ENCODE measurements around the gene SUPT3H.

Gene SUPT3H

GRCh38 chr6:45006893-45007292, 370.8 kb downstream of the SUPT3H start:
- H3K9ac ChIP-seq (ENCODE audit: low read depth in 1 of 2, low read length in 2 of 2), result no peak overlapping the region
- H3K4me3 ChIP-seq (ENCODE audit: low read length in 2 of 2), result no peak overlapping the region
- H3K4me1 ChIP-seq (ENCODE audit: control insufficient read depth in 2 of 2, insufficient read depth in 2 of 2, low read length in 2 of 2), result no peaks in the 10 kb centered on the region
- no peaks in the 10 kb centered on the region for H3K9me3 ChIP-seq (ENCODE audit: control insufficient read depth in 2 of 2, low read length in 2 of 2)
- H3K27me3 ChIP-seq (ENCODE audit: control insufficient read depth in 2 of 2, insufficient read depth in 2 of 2, low read length in 2 of 2), result no peaks in the 10 kb centered on the region
- no peaks in the 10 kb centered on the region for H3K36me3 ChIP-seq (ENCODE audit: control insufficient read depth in 2 of 2, insufficient read depth in 2 of 2, low read length in 2 of 2)
- H3K27ac ChIP-seq (ENCODE audit: low read depth in 2 of 2, low read length in 2 of 2), result no peak overlapping the region

GRCh38 chr6:45003961-45004360, 373.8 kb downstream of the SUPT3H start:
- Histone ChIP-seq H3K27me3 (ENCODE audit: control insufficient read depth in 2 of 2, insufficient read depth in 2 of 2, low read length in 2 of 2) (no peaks in the 10 kb centered on the region), H3K9ac (ENCODE audit: low read depth in 1 of 2, low read length in 2 of 2) (no peak overlapping the region), H3K4me3 (ENCODE audit: low read length in 2 of 2) (no peak overlapping the region), H3K27ac (ENCODE audit: low read depth in 2 of 2, low read length in 2 of 2) (no peak overlapping the region), H3K36me3 (ENCODE audit: control insufficient read depth in 2 of 2, insufficient read depth in 2 of 2, low read length in 2 of 2) (no peaks in the 10 kb centered on the region), H3K4me1 (ENCODE audit: control insufficient read depth in 2 of 2, insufficient read depth in 2 of 2, low read length in 2 of 2) (no peaks in the 10 kb centered on the region), H3K9me3 (ENCODE audit: control insufficient read depth in 2 of 2, low read length in 2 of 2) (no peaks in the 10 kb centered on the region)

- H3K9me3 ChIP-seq (ENCODE audit: control insufficient read depth in 2 of 2, low read length in 2 of 2), result no peaks in the 10 kb centered on the region
- H3K27me3 ChIP-seq (ENCODE audit: control insufficient read depth in 2 of 2, insufficient read depth in 2 of 2, low read length in 2 of 2), result no peaks in the 10 kb centered on the region
- H3K9ac ChIP-seq (ENCODE audit: low read depth in 1 of 2, low read length in 2 of 2), result no peak overlapping the region
- no peak overlapping the region for H3K4me3 ChIP-seq (ENCODE audit: low read length in 2 of 2)
- no peaks in the 10 kb centered on the region for H3K4me1 ChIP-seq (ENCODE audit: control insufficient read depth in 2 of 2, insufficient read depth in 2 of 2, low read length in 2 of 2)
- H3K27ac ChIP-seq (ENCODE audit: low read depth in 2 of 2, low read length in 2 of 2), result no peak overlapping the region
- H3K36me3 ChIP-seq (ENCODE audit: control insufficient read depth in 2 of 2, insufficient read depth in 2 of 2, low read length in 2 of 2), result no peaks in the 10 kb centered on the region
These were observed 374.3 kb downstream of the SUPT3H start for GRCh38 chr6:45003387-45003786.

- H3K27ac ChIP-seq (ENCODE audit: low read depth in 2 of 2, low read length in 2 of 2), result no peak overlapping the region
These were observed 375.2 kb downstream of the SUPT3H start for GRCh38 chr6:45002390-45003105.

DNA sequence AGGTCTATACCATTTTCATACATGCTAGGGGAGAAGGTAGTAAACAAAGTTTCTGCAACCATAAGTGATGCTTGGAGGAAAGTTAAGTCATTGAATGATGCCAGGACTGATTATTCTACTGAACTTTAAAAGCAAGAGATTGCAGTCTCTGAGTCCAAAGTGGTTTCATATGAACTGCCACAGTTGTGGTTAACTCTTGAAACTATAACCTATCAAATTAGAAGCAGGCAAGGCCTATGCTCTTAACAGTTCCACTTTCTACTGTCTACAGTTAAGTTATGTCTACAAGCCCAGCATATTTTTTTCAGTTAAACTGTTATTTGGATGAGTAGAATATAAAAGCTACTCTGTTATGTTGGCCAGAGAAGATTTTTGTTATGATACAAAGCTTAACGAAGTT, 376.1 kb downstream of the SUPT3H start:
- no peaks in the 10 kb centered on the region for H3K27me3 ChIP-seq (ENCODE audit: control insufficient read depth in 2 of 2, insufficient read depth in 2 of 2, low read length in 2 of 2)
- no peaks in the 10 kb centered on the region for H3K4me1 ChIP-seq (ENCODE audit: control insufficient read depth in 2 of 2, insufficient read depth in 2 of 2, low read length in 2 of 2)
- H3K36me3 ChIP-seq (ENCODE audit: control insufficient read depth in 2 of 2, insufficient read depth in 2 of 2, low read length in 2 of 2), result no peaks in the 10 kb centered on the region
- no peak overlapping the region for H3K9ac ChIP-seq (ENCODE audit: low read depth in 1 of 2, low read length in 2 of 2)
- H3K9me3 ChIP-seq (ENCODE audit: control insufficient read depth in 2 of 2, low read length in 2 of 2), result no peaks in the 10 kb centered on the region
- H3K4me3 ChIP-seq (ENCODE audit: low read length in 2 of 2), result no peak overlapping the region
- no peak overlapping the region for H3K27ac ChIP-seq (ENCODE audit: low read depth in 2 of 2, low read length in 2 of 2)

More at GRCh38 chr6:45002390-45003105, 375.2 kb downstream of the SUPT3H start:
- Histone ChIP-seq H3K27me3 (ENCODE audit: control insufficient read depth in 2 of 2, insufficient read depth in 2 of 2, low read length in 2 of 2) (no peaks in the 10 kb centered on the region), H3K9me3 (ENCODE audit: control insufficient read depth in 2 of 2, low read length in 2 of 2) (no peaks in the 10 kb centered on the region), H3K4me1 (ENCODE audit: control insufficient read depth in 2 of 2, insufficient read depth in 2 of 2, low read length in 2 of 2) (no peaks in the 10 kb centered on the region), H3K4me3 (ENCODE audit: low read length in 2 of 2) (no peak overlapping the region), H3K36me3 (ENCODE audit: control insufficient read depth in 2 of 2, insufficient read depth in 2 of 2, low read length in 2 of 2) (no peaks in the 10 kb centered on the region), H3K9ac (ENCODE audit: low read depth in 1 of 2, low read length in 2 of 2) (no peak overlapping the region)

DNA sequence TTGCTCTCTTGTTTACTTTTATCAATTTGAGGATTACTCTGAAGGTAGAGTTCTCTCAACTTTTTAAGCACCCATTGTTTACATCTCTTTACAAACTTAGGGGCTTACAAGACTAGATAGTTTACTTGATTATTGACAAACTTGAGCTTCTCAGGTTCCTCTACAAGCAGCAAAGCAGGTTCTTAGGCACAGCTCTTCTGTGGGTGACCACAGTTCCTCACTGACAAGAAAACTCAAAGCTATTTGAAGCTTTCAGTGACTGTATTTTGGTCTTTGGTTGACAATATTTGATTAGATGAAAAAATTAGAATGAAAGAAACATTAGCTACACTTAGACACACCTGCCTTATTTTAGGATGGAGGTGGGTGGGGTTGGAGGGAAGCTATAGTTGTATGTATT, 376.9 kb downstream of the SUPT3H start:
- Histone ChIP-seq H3K9me3 (ENCODE audit: control insufficient read depth in 2 of 2, low read length in 2 of 2) (no peaks in the 10 kb centered on the region), H3K36me3 (ENCODE audit: control insufficient read depth in 2 of 2, insufficient read depth in 2 of 2, low read length in 2 of 2) (no peaks in the 10 kb centered on the region), H3K9ac (ENCODE audit: low read depth in 1 of 2, low read length in 2 of 2) (no peak overlapping the region), H3K27ac (ENCODE audit: low read depth in 2 of 2, low read length in 2 of 2) (no peak overlapping the region), H3K4me1 (ENCODE audit: control insufficient read depth in 2 of 2, insufficient read depth in 2 of 2, low read length in 2 of 2) (no peaks in the 10 kb centered on the region), H3K4me3 (ENCODE audit: low read length in 2 of 2) (no peak overlapping the region), H3K27me3 (ENCODE audit: control insufficient read depth in 2 of 2, insufficient read depth in 2 of 2, low read length in 2 of 2) (no peaks in the 10 kb centered on the region)

- Histone ChIP-seq H3K9ac (ENCODE audit: low read depth in 1 of 2, low read length in 2 of 2) (no peak overlapping the region), H3K4me3 (ENCODE audit: low read length in 2 of 2) (no peak overlapping the region), H3K27me3 (ENCODE audit: control insufficient read depth in 2 of 2, insufficient read depth in 2 of 2, low read length in 2 of 2) (no peaks in the 10 kb centered on the region), H3K4me1 (ENCODE audit: control insufficient read depth in 2 of 2, insufficient read depth in 2 of 2, low read length in 2 of 2) (no peaks in the 10 kb centered on the region), H3K36me3 (ENCODE audit: control insufficient read depth in 2 of 2, insufficient read depth in 2 of 2, low read length in 2 of 2) (no peaks in the 10 kb centered on the region), H3K9me3 (ENCODE audit: control insufficient read depth in 2 of 2, low read length in 2 of 2) (no peaks in the 10 kb centered on the region), H3K27ac (ENCODE audit: low read depth in 2 of 2, low read length in 2 of 2) (no peak overlapping the region)
These were observed 378.7 kb downstream of the SUPT3H start for GRCh38 chr6:44999066-44999465.

DNA sequence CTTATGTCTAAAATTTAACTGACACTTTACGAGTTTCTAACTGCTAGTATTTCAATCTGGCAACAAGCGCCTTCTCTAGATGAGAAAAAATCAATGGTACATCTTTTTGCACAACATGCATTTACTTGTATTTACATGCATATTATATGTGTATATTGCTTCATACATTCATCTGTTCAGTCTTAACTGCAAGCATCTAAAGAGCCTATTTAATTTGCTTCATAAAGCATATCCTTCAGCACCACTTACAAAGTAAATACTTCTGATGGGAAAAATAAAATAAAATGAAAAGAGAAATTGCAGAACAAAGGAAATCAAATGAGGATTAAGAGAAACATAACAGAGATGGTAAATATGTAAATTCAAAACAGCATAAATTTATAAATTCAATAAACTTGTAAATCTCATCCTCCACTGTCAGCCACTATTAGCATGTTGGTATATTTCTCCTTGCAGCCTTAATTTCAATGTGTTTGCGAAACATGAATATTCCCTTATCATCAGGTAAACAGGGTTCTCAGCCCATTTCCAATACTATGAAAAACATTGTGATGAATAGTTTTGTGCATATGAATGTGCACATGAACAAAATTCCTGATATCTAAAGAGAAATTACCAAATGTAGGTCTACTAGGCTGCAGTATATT, 382.1 kb downstream of the SUPT3H start:
- Histone ChIP-seq H3K27me3 (ENCODE audit: control insufficient read depth in 2 of 2, insufficient read depth in 2 of 2, low read length in 2 of 2) (no peaks in the 10 kb centered on the region), H3K9me3 (ENCODE audit: control insufficient read depth in 2 of 2, low read length in 2 of 2) (no peaks in the 10 kb centered on the region), H3K9ac (ENCODE audit: low read depth in 1 of 2, low read length in 2 of 2) (no peak overlapping the region), H3K4me3 (ENCODE audit: low read length in 2 of 2) (no peak overlapping the region), H3K4me1 (ENCODE audit: control insufficient read depth in 2 of 2, insufficient read depth in 2 of 2, low read length in 2 of 2) (no peaks in the 10 kb centered on the region), H3K27ac (ENCODE audit: low read depth in 2 of 2, low read length in 2 of 2) (no peak overlapping the region), H3K36me3 (ENCODE audit: control insufficient read depth in 2 of 2, insufficient read depth in 2 of 2, low read length in 2 of 2) (no peaks in the 10 kb centered on the region)

DNA sequence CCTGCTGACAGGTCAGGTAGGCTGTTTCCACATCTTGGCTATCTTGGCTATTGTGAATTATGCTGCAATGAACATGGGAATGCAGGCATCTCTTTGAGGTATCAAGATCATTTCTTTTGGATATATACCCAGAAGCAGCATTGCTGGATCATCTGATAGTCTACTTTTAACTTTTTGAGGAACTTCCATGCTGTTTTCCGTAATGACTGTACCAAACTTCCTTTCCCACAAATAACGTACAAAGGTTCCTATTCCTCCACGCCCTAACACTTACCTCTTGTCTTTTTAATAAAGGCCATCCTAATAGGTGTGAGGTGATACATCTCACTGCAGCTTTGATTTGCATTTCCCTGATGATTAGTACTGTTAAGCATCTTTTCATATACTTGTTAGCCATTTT, 388.3 kb downstream of the SUPT3H start:
- Histone ChIP-seq H3K9ac (ENCODE audit: low read depth in 1 of 2, low read length in 2 of 2) (no peak overlapping the region), H3K4me1 (ENCODE audit: control insufficient read depth in 2 of 2, insufficient read depth in 2 of 2, low read length in 2 of 2) (no peaks in the 10 kb centered on the region), H3K27me3 (ENCODE audit: control insufficient read depth in 2 of 2, insufficient read depth in 2 of 2, low read length in 2 of 2) (no peaks in the 10 kb centered on the region), H3K27ac (ENCODE audit: low read depth in 2 of 2, low read length in 2 of 2) (no peak overlapping the region), H3K36me3 (ENCODE audit: control insufficient read depth in 2 of 2, insufficient read depth in 2 of 2, low read length in 2 of 2) (no peaks in the 10 kb centered on the region), H3K4me3 (ENCODE audit: low read length in 2 of 2) (no peak overlapping the region), H3K9me3 (ENCODE audit: control insufficient read depth in 2 of 2, low read length in 2 of 2) (no peaks in the 10 kb centered on the region)

- no peaks in the 10 kb centered on the region for H3K27me3 ChIP-seq (ENCODE audit: control insufficient read depth in 2 of 2, insufficient read depth in 2 of 2, low read length in 2 of 2)
- H3K9ac ChIP-seq (ENCODE audit: low read depth in 1 of 2, low read length in 2 of 2), result no peak overlapping the region
- H3K36me3 ChIP-seq (ENCODE audit: control insufficient read depth in 2 of 2, insufficient read depth in 2 of 2, low read length in 2 of 2), result no peaks in the 10 kb centered on the region
- H3K4me1 ChIP-seq (ENCODE audit: control insufficient read depth in 2 of 2, insufficient read depth in 2 of 2, low read length in 2 of 2), result no peaks in the 10 kb centered on the region
- H3K27ac ChIP-seq (ENCODE audit: low read depth in 2 of 2, low read length in 2 of 2), result no peak overlapping the region
- no peak overlapping the region for H3K4me3 ChIP-seq (ENCODE audit: low read length in 2 of 2)
- no peaks in the 10 kb centered on the region for H3K9me3 ChIP-seq (ENCODE audit: control insufficient read depth in 2 of 2, low read length in 2 of 2)
These were observed 392.7 kb downstream of the SUPT3H start for GRCh38 chr6:44985006-44985405.
